AG04450 (cell line): ENCODE measurements around the gene B4GALT6. TPM values are rescaled to one million over a fixed set of nuclear protein-coding genes. Genes with fewer than 3 reads are reported as not detected.

ENCODE experiments used
- CTCF ChIA-PET: fragments of 300-600, 350-600 bp; formaldehyde crosslinking; extraction: SDS; loops from one replicate; lab custom pipeline; 2022; ENCODE audit warnings: antibody characterized with exemption, inconsistent platforms; lab: Charles Lee
- POLR2A ChIA-PET: fragments of 350-600 bp; formaldehyde crosslinking; extraction: SDS; loops from one replicate; lab custom pipeline; 2021; ENCODE audit warnings: antibody characterized with exemption, inconsistent platforms; lab: Yijun Ruan, JAX
- DNase-seq: peaks from one replicate; pipeline ENCODE4 v3.0.0-alpha.2; 2011; ENCODE audit warnings: low read depth, low spot score
- H3K27ac ChIP-seq: one replicate; pipeline ENCODE4 v1.5.1; 2012; ENCODE audit warnings: low read depth, low read length, control low read depth
- H3K27me3 ChIP-seq: one replicate; pipeline ENCODE4 v1.6.0; 2012; ENCODE audit warnings: low read length; ENCODE audit not compliant: control insufficient read depth, insufficient read depth
- H3K4me3 ChIP-seq: 2 replicates; pipeline ENCODE4 v1.5.1; 2011; ENCODE audit warnings: mild to moderate bottlenecking, low read depth, low read length, control low read depth
- H3K9me3 ChIP-seq: 2 replicates; pipeline ENCODE4 v1.5.1; 2012; ENCODE audit warnings: low read length; ENCODE audit not compliant: control insufficient read depth, insufficient read depth
- CTCF ChIP-seq: IDR thresholded peaks from 2 replicates; pipeline ENCODE4 v1.5.1; 2011; ENCODE audit warnings: low read depth, low read length, control low read depth, inconsistent platforms
- polyA plus RNA-seq: library from polyadenylated mRNA; depleted of rRNA; stranded (reverse); fragments of >200 nt; gene quantifications from 2 replicates; pipeline ENCODE4 v1.2.3, GENCODE V29; 2011

B4GALT6 gene
- polyA plus RNA-seq, 1 experiment = 0.40 TPM

GRCh38 chr18:31636387-31636786, 48.0 kb downstream of the B4GALT6 start:
- H3K9me3 ChIP-seq = no peaks in the 10 kb centered on the region
- POLR2A ChIA-PET = no interaction called here
- no peak for DNase-seq
- H3K4me3 ChIP-seq = no peak overlapping the region
- TF ChIP-seq CTCF = no peak
- CTCF ChIA-PET = no interaction called here
- no peak overlapping the region for H3K27ac ChIP-seq
- H3K27me3 ChIP-seq = no peaks in the 10 kb centered on the region

- H3K27ac ChIP-seq = no peak overlapping the region
- no peaks in the 10 kb centered on the region for H3K9me3 ChIP-seq
- H3K4me3 ChIP-seq = no peak overlapping the region
- POLR2A ChIA-PET = no interaction called here
- no peak for DNase-seq
- CTCF ChIA-PET = no interaction called here
- no peak for TF ChIP-seq CTCF
- H3K27me3 ChIP-seq = no peaks in the 10 kb centered on the region
These were observed 50.1 kb downstream of the B4GALT6 start for GRCh38 chr18:31634331-31634713.

- ChIA-PET CTCF (no interaction called here), POLR2A (no interaction called here)
- no peaks in the 10 kb centered on the region for H3K9me3 ChIP-seq
- no peak for TF ChIP-seq CTCF
- no peak for DNase-seq
- no peaks in the 10 kb centered on the region for H3K27me3 ChIP-seq
- no peak overlapping the region for H3K27ac ChIP-seq
- H3K4me3 ChIP-seq = no peak overlapping the region
These were observed 50.7 kb downstream of the B4GALT6 start for GRCh38 chr18:31633392-31634330.

GRCh38 chr18:31632356-31632755, 52.0 kb downstream of the B4GALT6 start:
- Histone ChIP-seq H3K27me3 (no peaks in the 10 kb centered on the region), H3K9me3 (no peaks in the 10 kb centered on the region), H3K27ac (no peak overlapping the region), H3K4me3 (no peak overlapping the region)
- CTCF ChIA-PET = no interaction called here
- no peak for DNase-seq
- POLR2A ChIA-PET = no interaction called here
- TF ChIP-seq CTCF = no peak

- no peaks in the 10 kb centered on the region for H3K9me3 ChIP-seq
- H3K27ac ChIP-seq = no peak overlapping the region
- ChIA-PET POLR2A (no interaction called here), CTCF (no interaction called here)
- no peak for DNase-seq
- no peak for TF ChIP-seq CTCF
- no peaks in the 10 kb centered on the region for H3K27me3 ChIP-seq
- no peak overlapping the region for H3K4me3 ChIP-seq
These were observed 52.9 kb downstream of the B4GALT6 start for GRCh38 chr18:31631526-31631925.
